Raji (cell line): ENCODE measurements around the gene RAD51D.
A peak's percentile ranks its signal among the peaks of the same experiment; 100 is the strongest.

Experiments
- POLR2A ChIP-seq: IDR thresholded peaks from 2 replicates; pipeline ENCODE4 v1.6.1; 2011; ENCODE audit warnings: low read depth, low read length, control low read depth; ENCODE audit not compliant: insufficient read depth

The RAD51D gene

GRCh38 chr17:35121315-35121714, 1.7 kb upstream of the RAD51D start, which contains the start of gene FNDC8:
TSS of gene FNDC8 (plus strand) at chr17:35121615. CDS start at chr17:35121694, 79 bp downstream.
- no peak for TF ChIP-seq POLR2A

GRCh38 chr17:35117984-35118383, 1.7 kb downstream of the RAD51D start:
- no peak for TF ChIP-seq POLR2A

- no peak for TF ChIP-seq POLR2A
Measured at GRCh38 chr17:35116845-35117244, 2.8 kb downstream of the RAD51D start.

GRCh38 chr17:35104844-35105450, 14.7 kb downstream of the RAD51D start:
- TF ChIP-seq POLR2A = no peak

- no peak for TF ChIP-seq POLR2A
Measured at GRCh38 chr17:35103271-35103670, 16.4 kb downstream of the RAD51D start.

- TF ChIP-seq POLR2A = no peak
Measured at GRCh38 chr17:35101725-35102124, 17.9 kb downstream of the RAD51D start.

- no peak for TF ChIP-seq POLR2A
Measured at GRCh38 chr17:35101036-35101435, 18.6 kb downstream of the RAD51D start.

- TF ChIP-seq POLR2A = no peak
Measured at GRCh38 chr17:35099908-35100307, 19.8 kb downstream of the RAD51D start.

- no peak for TF ChIP-seq POLR2A
Measured at GRCh38 chr17:35097776-35098175, 21.9 kb downstream of the RAD51D start.

- TF ChIP-seq POLR2A = no peak
Measured at GRCh38 chr17:35095741-35096140, 23.9 kb downstream of the RAD51D start.

GRCh38 chr17:35094902-35095301, 24.8 kb downstream of the RAD51D start:
- no peak for TF ChIP-seq POLR2A

GRCh38 chr17:35089586-35090296, 29.9 kb downstream of the RAD51D start:
- no peak for TF ChIP-seq POLR2A

GRCh38 chr17:35088881-35089585, 30.6 kb downstream of the RAD51D start:
- peak; percentile 50 for TF ChIP-seq POLR2A

- no peak; the same call in 1 of the 2 replicates for TF ChIP-seq POLR2A
Measured at GRCh38 chr17:35088356-35088880, 31.2 kb downstream of the RAD51D start.

GRCh38 chr17:35087731-35088355, 31.8 kb downstream of the RAD51D start:
- TF ChIP-seq POLR2A = no peak
